T-cell (primary cell): ENCODE data around the gene SEPHS1. TPM values are rescaled to one million over a fixed set of nuclear protein-coding genes. Genes with fewer than 3 reads are reported as not detected.

Experiments
- ATAC-seq, 4 experiments: fragments of 200-7000 bp in 3 of 4; fragments of 150-1000 bp in 1 of 4; cut with Tn5 transposase; replicated peaks in 1 of 4; 1 replicate in 3 of 4; 2 replicates in 1 of 4; pipeline ENCODE4 v1.10.0; 2021; ENCODE audit warnings: moderate library complexity in 3 of 4, mild to moderate bottlenecking in 2 of 4, moderate number of reproducible peaks in 1 of 4
- CTCF ChIA-PET, 2 donors: fragments of 300-600 bp; sonication (Branson Sonifier 250); formaldehyde crosslinking; loops; one replicate each; lab custom pipeline; 2022; ENCODE audit warnings: antibody characterized with exemption in 2 of 2; lab: Charles Lee
- POLR2A ChIA-PET, 2 donors: fragments of 300-600 bp; sonication (Branson Sonifier 250); formaldehyde crosslinking; loops; one replicate each; lab custom pipeline; 2022; ENCODE audit warnings: antibody characterized with exemption in 2 of 2; lab: Charles Lee
- DNase-seq, 35 experiments: peaks; one replicate each; pipeline versions ENCODE4 v3.0.0 to v3.0.0-alpha.2; 2013 to 2023
- H3K27ac ChIP-seq: one replicate; pipeline ENCODE4 v1.5.1; 2013; ENCODE audit warnings: low read length
- H3K27me3 ChIP-seq, 2 experiments: replicated peaks in 1 of 2; 1 replicate in 1 of 2; 2 replicates in 1 of 2; pipeline versions ENCODE4 v1.6.1 to v1.7.0; 2013; ENCODE audit warnings: low read length in 1 of 2, mixed read lengths in 1 of 2; ENCODE audit not compliant: control insufficient read depth in 2 of 2, insufficient read depth in 2 of 2; ENCODE audit errors: extremely low read depth in 1 of 2
- H3K36me3 ChIP-seq, 2 donors: 1 replicate in 1 of 2; 2 replicates in 1 of 2; pipeline versions ENCODE4 v1.6.1 to v1.7.0; 2013; ENCODE audit warnings: low read length in 1 of 2; ENCODE audit not compliant: control insufficient read depth in 2 of 2, insufficient read depth in 1 of 2; ENCODE audit errors: extremely low read depth in 1 of 2
- H3K4me1 ChIP-seq, 2 experiments: 1 replicate in 1 of 2; 2 replicates in 1 of 2; pipeline versions ENCODE4 v1.6.1 to v1.7.0; 2013; ENCODE audit warnings: low read length in 2 of 2, mixed read lengths in 1 of 2; ENCODE audit not compliant: insufficient read depth in 2 of 2, control insufficient read depth in 1 of 2; ENCODE audit errors: extremely low read depth in 1 of 2
- H3K4me3 ChIP-seq, 2 donors: 1 replicate in 1 of 2; 2 replicates in 1 of 2; pipeline versions ENCODE4 v1.5.1 to v1.7.0; 2013; ENCODE audit warnings: mild to moderate bottlenecking in 2 of 2, low read length in 1 of 2, moderate library complexity in 1 of 2; ENCODE audit not compliant: control insufficient read depth in 1 of 2; ENCODE audit errors: extremely low read depth in 1 of 2
- H3K9me3 ChIP-seq: 2 replicates; pipeline ENCODE4 v1.7.0; 2013
- H3K27ac Mint-ChIP-seq, 2 donors: one replicate each; pipeline ENCODE4 v1.8.0; 2020 to 2021; ENCODE audit warnings: mild to moderate bottlenecking in 2 of 2, mixed read lengths in 2 of 2
- H3K27me3 Mint-ChIP-seq, 2 donors: one replicate each; pipeline ENCODE4 v1.8.0; 2021 to 2022; ENCODE audit warnings: mixed read lengths in 2 of 2
- H3K36me3 Mint-ChIP-seq: one replicate; pipeline ENCODE4 v1.8.0; 2021; ENCODE audit warnings: mixed read lengths
- H3K4me1 Mint-ChIP-seq, 3 donors: one replicate each; pipeline ENCODE4 v1.8.0; 2020 to 2022; ENCODE audit warnings: mixed read lengths in 3 of 3, mild to moderate bottlenecking in 1 of 3
- H3K4me3 Mint-ChIP-seq, 3 donors: one replicate each; pipeline ENCODE4 v1.8.0; 2020 to 2022; ENCODE audit warnings: mild to moderate bottlenecking in 3 of 3, mixed read lengths in 3 of 3, moderate library complexity in 3 of 3
- H3K9me3 Mint-ChIP-seq, 3 donors: one replicate each; pipeline ENCODE4 v1.8.0; 2020 to 2022; ENCODE audit warnings: mixed read lengths in 3 of 3
- WGBS: methylation state at CpG from one replicate; pipeline ENCODE4 v1.1.5; 2013; ENCODE audit warnings: missing lambda C conversion rate; ENCODE audit not compliant: insufficient coverage; 5-methylcytosine and 5-hydroxymethylcytosine counted together
- total RNA-seq, 35 experiments: library from RNA in 6 of 35; stranded (reverse) in 6 of 35; fragments of 120-200 nt in 1 of 35; gene quantifications; one replicate each; pipeline versions ENCODE4 v1.2.1 to v1.2.4 and lab custom pipeline; 2013 to 2026

The SEPHS1 gene
- total RNA-seq, 5 donors from 2014 or later (not counting 1 experiment from before 2014, with no cell fraction given) = 24.0 to 34.6 (median 29.2) TPM

GRCh38 chr10:13329565-13329964 is 18.5 kb downstream of the SEPHS1 start:
- Mint-ChIP-seq H3K9me3 (no peaks in the 10 kb centered on the region), H3K27ac (no peak overlapping the region), H3K36me3 (peaks cover 53% of the 10 kb centered on the region), H3K27me3 (no peaks in the 10 kb centered on the region), H3K4me3 (no peak overlapping the region), H3K4me1 (no peaks in the 10 kb centered on the region)
- ChIA-PET CTCF (interaction anchor here in 1 of 2 donors (1.0 kb wide), 1 partner anchor 111 kb away, joined by 3 read pairs; no protein-coding TSS in a partner anchor), POLR2A (no interaction called here)
- DNase-seq (no peak), ATAC-seq (no peak)
- no CpG with 5 or more reads among the region's 3 CpGs for WGBS
- no peak overlapping the region for H3K4me3 ChIP-seq
- H3K9me3 ChIP-seq = no peaks in the 10 kb centered on the region
- H3K27ac ChIP-seq = no peak overlapping the region
- peaks cover 20 to 72% of the 10 kb centered on the region in 2 donors for H3K36me3 ChIP-seq
- H3K4me1 ChIP-seq = no peaks in the 10 kb centered on the region
- no peaks in the 10 kb centered on the region for H3K27me3 ChIP-seq

- no peaks in the 10 kb centered on the region for H3K9me3 ChIP-seq
- Mint-ChIP-seq H3K4me3 (no peak overlapping the region), H3K36me3 (peaks cover 54% of the 10 kb centered on the region), H3K27ac (peak overlapping the region in 1 of 2 donors; percentile 26), H3K27me3 (no peaks in the 10 kb centered on the region), H3K4me1 (no peaks in the 10 kb centered on the region), H3K9me3 (no peaks in the 10 kb centered on the region)
- no peaks in the 10 kb centered on the region for H3K4me1 ChIP-seq
- H3K27me3 ChIP-seq = no peaks in the 10 kb centered on the region
- CTCF ChIA-PET = interaction anchor here in 1 of 2 donors (0.6 to 1.0 kb wide), 2 partner anchors 25 to 111 kb away, joined by 3 read pairs; no protein-coding TSS in a partner anchor
- WGBS = no CpG with 5 or more reads among the region's 10 CpGs
- peaks cover 20 to 70% of the 10 kb centered on the region in 2 donors for H3K36me3 ChIP-seq
- POLR2A ChIA-PET = no interaction called here
- no peak overlapping the region for H3K27ac ChIP-seq
- DNase-seq (no peak), ATAC-seq (no peak)
- no peak overlapping the region for H3K4me3 ChIP-seq
These were observed 19.5 kb downstream of the SEPHS1 start for GRCh38 chr10:13328613-13329012.

GRCh38 chr10:13328126-13328525 is 20.0 kb downstream of the SEPHS1 start:
- Mint-ChIP-seq H3K4me1 (no peaks in the 10 kb centered on the region), H3K36me3 (peaks cover 54% of the 10 kb centered on the region), H3K9me3 (no peaks in the 10 kb centered on the region), H3K27me3 (no peaks in the 10 kb centered on the region), H3K27ac (peak overlapping the region in 1 of 2 donors; percentile 26), H3K4me3 (no peak overlapping the region)
- no peak overlapping the region for H3K4me3 ChIP-seq
- ChIA-PET CTCF (no interaction called here), POLR2A (no interaction called here)
- H3K9me3 ChIP-seq = no peaks in the 10 kb centered on the region
- DNase-seq = no peak
- H3K36me3 ChIP-seq = peaks cover 20 to 67% of the 10 kb centered on the region in 2 donors
- no peaks in the 10 kb centered on the region for H3K27me3 ChIP-seq
- no peak overlapping the region for H3K27ac ChIP-seq
- no peaks in the 10 kb centered on the region for H3K4me1 ChIP-seq
- WGBS = 100% methylated on average over 3 of the region's 5 CpGs
- ATAC-seq = no peak

- DNase-seq = no peak
- H3K4me3 Mint-ChIP-seq = no peak overlapping the region
- H3K27ac ChIP-seq = no peak overlapping the region
- CTCF ChIA-PET = no interaction called here
- H3K9me3 Mint-ChIP-seq = no peaks in the 10 kb centered on the region
- no peaks in the 10 kb centered on the region for H3K4me1 ChIP-seq
- no peaks in the 10 kb centered on the region for H3K27me3 Mint-ChIP-seq
- H3K36me3 ChIP-seq = peaks cover 20 to 70% of the 10 kb centered on the region in 2 donors
- no peak overlapping the region for H3K27ac Mint-ChIP-seq
- H3K9me3 ChIP-seq = no peaks in the 10 kb centered on the region
- no CpG with 5 or more reads among the region's 3 CpGs for WGBS
- ATAC-seq = no peak
- H3K4me3 ChIP-seq = no peak overlapping the region
- POLR2A ChIA-PET = no interaction called here
- H3K4me1 Mint-ChIP-seq = no peaks in the 10 kb centered on the region
- H3K27me3 ChIP-seq = no peaks in the 10 kb centered on the region
- peaks cover 58% of the 10 kb centered on the region for H3K36me3 Mint-ChIP-seq
These were observed 20.6 kb downstream of the SEPHS1 start for GRCh38 chr10:13327534-13327933.

GRCh38 chr10:13322615-13323148 is 25.4 kb downstream of the SEPHS1 start:
- Histone ChIP-seq H3K9me3 (no peaks in the 10 kb centered on the region), H3K36me3 (peaks cover 14 to 56% of the 10 kb centered on the region in 2 donors), H3K27ac (no peak overlapping the region), H3K27me3 (no peaks in the 10 kb centered on the region), H3K4me1 (no peaks in the 10 kb centered on the region), H3K4me3 (no peak overlapping the region)
- Mint-ChIP-seq H3K4me1 (no peaks in the 10 kb centered on the region), H3K9me3 (no peaks in the 10 kb centered on the region), H3K4me3 (no peak overlapping the region), H3K27ac (no peak overlapping the region), H3K36me3 (peaks cover 52% of the 10 kb centered on the region), H3K27me3 (no peaks in the 10 kb centered on the region)
- ChIA-PET POLR2A (interaction anchor here in 1 of 2 donors (0.6 kb wide), 1 partner anchor 233 kb away, joined by 3 read pairs; no protein-coding TSS in a partner anchor), CTCF (no interaction called here)
- no peak for ATAC-seq
- 96% methylated on average over 15 of the region's 24 CpGs for WGBS
- DNase-seq = no peak

- H3K27ac Mint-ChIP-seq = no peak overlapping the region
- H3K4me3 Mint-ChIP-seq = no peak overlapping the region
- Histone ChIP-seq H3K9me3 (no peaks in the 10 kb centered on the region), H3K27ac (no peak overlapping the region), H3K27me3 (no peaks in the 10 kb centered on the region), H3K36me3 (peaks cover 9 to 48% of the 10 kb centered on the region in 2 donors), H3K4me1 (no peaks in the 10 kb centered on the region), H3K4me3 (no peak overlapping the region)
- H3K36me3 Mint-ChIP-seq = peaks cover 46% of the 10 kb centered on the region
- DNase-seq (no peak), ATAC-seq (no peak)
- 95% methylated on average over 11 of the region's 13 CpGs for WGBS
- H3K9me3 Mint-ChIP-seq = no peaks in the 10 kb centered on the region
- ChIA-PET CTCF (no interaction called here), POLR2A (interaction anchor here in 1 of 2 donors (0.5 kb wide), 1 partner anchor 18 kb away, joined by 6 read pairs; no protein-coding TSS in a partner anchor)
- H3K4me1 Mint-ChIP-seq = no peaks in the 10 kb centered on the region
- H3K27me3 Mint-ChIP-seq = no peaks in the 10 kb centered on the region
These were observed 26.5 kb downstream of the SEPHS1 start for GRCh38 chr10:13321576-13321975.
